Measurements from ENCODE around the gene RPL38. TPM values are rescaled to one million over a fixed set of nuclear protein-coding genes. Genes with fewer than 3 reads are reported as not detected.
A peak's percentile ranks its signal among the peaks of the same experiment; 100 is the strongest.

The RPL38 gene
- total and polyA plus RNA-seq, 2 donors (not counting 1 experiment from before 2014, with no cell fraction given), result 1,185 to 3,018 TPM

DNA sequence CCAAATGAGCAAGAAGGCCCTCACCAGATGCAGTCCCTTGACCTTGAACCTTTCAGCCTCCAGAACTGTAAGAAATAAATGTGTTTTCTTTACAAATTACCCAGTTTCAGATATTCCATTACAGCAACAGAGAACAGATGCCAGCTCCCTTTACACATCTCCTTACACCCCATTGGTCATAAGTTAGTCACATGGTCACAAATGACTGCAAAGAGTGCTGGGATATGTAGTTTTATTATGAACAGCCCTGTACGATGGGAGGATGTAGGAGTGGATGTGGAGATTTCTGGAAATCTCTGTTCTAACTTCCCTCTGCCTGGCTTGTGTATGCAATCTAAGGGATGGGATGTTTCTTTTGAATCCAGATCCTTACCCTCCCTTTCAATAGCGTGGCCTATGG is 13.3 kb upstream of the RPL38 start:
- H3K79me2 ChIP-seq (ENCODE audit: control insufficient read depth, insufficient read depth, low read length), result no peaks in the 10 kb centered on the region
- no peak overlapping the region for H2AFZ ChIP-seq (ENCODE audit: low read length)
- no peak overlapping the region for H3K4me2 ChIP-seq (ENCODE audit: extremely low read depth, insufficient read depth, low read length)
- DNase-seq (ENCODE audit: low read depth in 2 of 2), result peak; percentile 51 to 72
- H3K36me3 ChIP-seq (ENCODE audit: control insufficient read depth, insufficient read depth, low read length), result no peaks in the 10 kb centered on the region
- no peaks in the 10 kb centered on the region for H3K27me3 ChIP-seq (ENCODE audit: control insufficient read depth, insufficient read depth, low read length)
- TF ChIP-seq, protein P1, sequence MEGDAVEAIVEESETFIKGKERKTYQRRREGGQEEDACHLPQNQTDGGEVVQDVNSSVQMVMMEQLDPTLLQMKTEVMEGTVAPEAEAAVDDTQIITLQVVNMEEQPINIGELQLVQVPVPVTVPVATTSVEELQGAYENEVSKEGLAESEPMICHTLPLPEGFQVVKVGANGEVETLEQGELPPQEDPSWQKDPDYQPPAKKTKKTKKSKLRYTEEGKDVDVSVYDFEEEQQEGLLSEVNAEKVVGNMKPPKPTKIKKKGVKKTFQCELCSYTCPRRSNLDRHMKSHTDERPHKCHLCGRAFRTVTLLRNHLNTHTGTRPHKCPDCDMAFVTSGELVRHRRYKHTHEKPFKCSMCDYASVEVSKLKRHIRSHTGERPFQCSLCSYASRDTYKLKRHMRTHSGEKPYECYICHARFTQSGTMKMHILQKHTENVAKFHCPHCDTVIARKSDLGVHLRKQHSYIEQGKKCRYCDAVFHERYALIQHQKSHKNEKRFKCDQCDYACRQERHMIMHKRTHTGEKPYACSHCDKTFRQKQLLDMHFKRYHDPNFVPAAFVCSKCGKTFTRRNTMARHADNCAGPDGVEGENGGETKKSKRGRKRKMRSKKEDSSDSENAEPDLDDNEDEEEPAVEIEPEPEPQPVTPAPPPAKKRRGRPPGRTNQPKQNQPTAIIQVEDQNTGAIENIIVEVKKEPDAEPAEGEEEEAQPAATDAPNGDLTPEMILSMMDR (conservative IDR thresholded peaks at IDR 0.05 in 1 of 2, IDR thresholded peaks at IDR 0.05 in 1 of 2; ENCODE audit: low read depth in 1 of 2, low read length in 2 of 2), result no peak
- no peak for TF ChIP-seq EZH2 (IDR thresholded peaks at IDR 0.05; ENCODE audit: low read length, missing control alignments)
- no peak overlapping the region for H3K9ac ChIP-seq (ENCODE audit: insufficient read depth, low read length)
- no peak overlapping the region for H3K4me3 ChIP-seq (replicated peaks in 1 of 4; ENCODE audit: control extremely low read depth in 1 of 4, insufficient read depth in 1 of 4, low read depth in 3 of 4, low read length in 4 of 4)
- no peaks in the 10 kb centered on the region for H3K4me1 ChIP-seq (ENCODE audit: control insufficient read depth, extremely low read depth, insufficient read depth, low read length)
- H4K20me1 ChIP-seq (ENCODE audit: control insufficient read depth, extremely low read depth, insufficient read depth, low read length), result no peaks in the 10 kb centered on the region
- no peaks in the 10 kb centered on the region for H3K9me3 ChIP-seq (ENCODE audit: control insufficient read depth, insufficient read depth, low read depth, low read length)
- H3K27ac ChIP-seq (ENCODE audit: insufficient read depth, low read length), result no peak overlapping the region

DNA sequence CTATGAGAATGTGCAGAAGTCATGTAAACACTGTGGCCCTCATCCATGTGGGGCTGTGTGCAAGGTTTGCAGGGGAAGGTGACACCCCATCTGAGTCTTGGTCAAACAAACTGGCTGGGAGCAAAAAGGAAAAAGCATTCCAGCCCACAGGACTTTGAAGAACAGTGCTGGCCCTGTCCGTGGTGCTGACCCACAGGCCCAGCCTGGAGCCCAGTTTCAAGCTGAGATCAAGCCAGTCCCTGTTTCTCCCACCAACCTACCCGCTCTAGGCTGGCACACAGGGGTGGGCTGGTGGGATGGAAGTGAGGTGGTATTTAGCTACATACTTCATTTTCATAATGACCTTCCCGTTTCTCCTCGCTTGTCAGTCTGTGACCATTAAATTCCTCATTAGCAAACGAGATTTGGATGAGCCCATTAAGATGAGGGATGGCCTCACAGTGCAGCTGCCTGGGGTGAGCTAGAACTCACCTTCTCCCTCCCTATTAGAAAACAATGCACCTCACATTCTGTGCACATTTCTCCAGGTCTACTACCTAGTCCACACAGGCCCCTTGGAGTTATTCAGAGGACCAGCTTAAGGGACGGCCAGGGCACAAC is 12.6 kb upstream of the RPL38 start:
- Histone ChIP-seq H4K20me1 (ENCODE audit: control insufficient read depth, extremely low read depth, insufficient read depth, low read length) (no peaks in the 10 kb centered on the region), H3K79me2 (ENCODE audit: control insufficient read depth, insufficient read depth, low read length) (no peaks in the 10 kb centered on the region), H2AFZ (ENCODE audit: low read length) (no peak overlapping the region), H3K4me1 (ENCODE audit: control insufficient read depth, extremely low read depth, insufficient read depth, low read length) (no peaks in the 10 kb centered on the region), H3K27me3 (ENCODE audit: control insufficient read depth, insufficient read depth, low read length) (no peaks in the 10 kb centered on the region), H3K4me2 (ENCODE audit: extremely low read depth, insufficient read depth, low read length) (no peak overlapping the region), H3K36me3 (ENCODE audit: control insufficient read depth, insufficient read depth, low read length) (no peaks in the 10 kb centered on the region), H3K9me3 (ENCODE audit: control insufficient read depth, insufficient read depth, low read depth, low read length) (no peaks in the 10 kb centered on the region), H3K4me3 (replicated peaks in 1 of 4; ENCODE audit: control extremely low read depth in 1 of 4, insufficient read depth in 1 of 4, low read depth in 3 of 4, low read length in 4 of 4) (no peak overlapping the region), H3K27ac (ENCODE audit: insufficient read depth, low read length) (no peak overlapping the region), H3K9ac (ENCODE audit: insufficient read depth, low read length) (no peak overlapping the region)
- TF ChIP-seq EZH2 (IDR thresholded peaks at IDR 0.05; ENCODE audit: low read length, missing control alignments), result no peak
- TF ChIP-seq, protein P1 (conservative IDR thresholded peaks at IDR 0.05 in 1 of 2, IDR thresholded peaks at IDR 0.05 in 1 of 2; ENCODE audit: low read depth in 1 of 2, low read length in 2 of 2), result no peak
- peak; percentile 19 to 40 for DNase-seq (ENCODE audit: low read depth in 2 of 2)

DNA sequence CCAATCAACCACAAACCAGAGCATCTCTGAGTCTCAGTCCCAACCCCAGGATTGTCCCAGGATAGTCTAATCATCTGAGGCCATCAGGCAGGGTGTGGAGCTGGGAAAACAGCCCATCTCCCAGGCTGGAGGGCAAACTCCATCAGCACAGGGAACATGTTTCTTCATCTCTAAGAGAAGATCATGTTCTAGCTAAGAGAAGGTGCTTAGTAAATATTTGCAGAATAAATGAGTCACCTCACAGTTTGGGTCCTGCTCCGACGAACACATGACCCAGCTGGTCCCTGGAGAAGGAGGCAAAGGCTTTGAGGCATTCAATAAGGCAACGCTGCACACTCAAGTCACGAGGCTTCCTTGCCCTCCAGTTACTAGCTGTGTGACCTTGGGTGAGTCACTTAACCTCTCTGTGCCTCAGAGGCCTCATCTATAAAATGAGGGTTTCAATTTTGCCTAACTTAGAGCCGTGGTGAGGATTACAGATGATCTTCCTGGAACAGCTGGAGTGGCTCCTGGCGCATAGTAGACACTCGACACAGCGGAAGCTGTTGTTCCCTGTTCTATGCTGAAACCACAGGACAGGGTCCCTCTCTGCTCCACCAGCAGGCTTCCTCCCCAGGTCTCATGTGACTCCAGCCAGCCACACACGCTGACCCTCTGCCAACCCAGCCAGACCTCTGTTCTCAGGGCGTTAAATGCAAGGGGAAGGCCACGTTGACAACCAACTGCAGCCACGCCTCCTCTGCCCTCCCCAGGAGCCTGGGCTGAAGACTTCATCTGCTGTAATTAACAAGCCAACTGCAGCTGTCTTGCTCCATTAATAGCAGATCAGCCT is 10.3 kb upstream of the RPL38 start:
- TF ChIP-seq, protein P1 (conservative IDR thresholded peaks at IDR 0.05 in 1 of 2, IDR thresholded peaks at IDR 0.05 in 1 of 2; ENCODE audit: low read depth in 1 of 2, low read length in 2 of 2), result no peak
- no peak for TF ChIP-seq EZH2 (IDR thresholded peaks at IDR 0.05; ENCODE audit: low read length, missing control alignments)
- Histone ChIP-seq H3K27me3 (ENCODE audit: control insufficient read depth, insufficient read depth, low read length) (peaks cover 5% of the 10 kb centered on the region), H3K79me2 (ENCODE audit: control insufficient read depth, insufficient read depth, low read length) (no peaks in the 10 kb centered on the region), H3K4me1 (ENCODE audit: control insufficient read depth, extremely low read depth, insufficient read depth, low read length) (no peaks in the 10 kb centered on the region), H3K9ac (ENCODE audit: insufficient read depth, low read length) (no peak overlapping the region), H3K36me3 (ENCODE audit: control insufficient read depth, insufficient read depth, low read length) (no peaks in the 10 kb centered on the region), H3K9me3 (ENCODE audit: control insufficient read depth, insufficient read depth, low read depth, low read length) (no peaks in the 10 kb centered on the region), H3K4me3 (replicated peaks in 1 of 4; ENCODE audit: control extremely low read depth in 1 of 4, insufficient read depth in 1 of 4, low read depth in 3 of 4, low read length in 4 of 4) (no peak overlapping the region), H4K20me1 (ENCODE audit: control insufficient read depth, extremely low read depth, insufficient read depth, low read length) (no peaks in the 10 kb centered on the region), H3K27ac (ENCODE audit: insufficient read depth, low read length) (no peak overlapping the region), H2AFZ (ENCODE audit: low read length) (no peak overlapping the region), H3K4me2 (ENCODE audit: extremely low read depth, insufficient read depth, low read length) (no peak overlapping the region)
- peak in 1 of 2 donors; percentile 71 for DNase-seq (ENCODE audit: low read depth in 2 of 2)
